22Rv1 (cell line): Measurements from ENCODE around the gene DCAF17.

ENCODE experiments used
- H3K27ac ChIP-seq: fragments of 450-650 bp; 2 replicates; pipeline ENCODE4 v1.5.1; 2017
- CTCF ChIP-seq: fragments of 450-650 bp; IDR thresholded peaks from 2 replicates; pipeline ENCODE4 v1.5.1; 2017; ENCODE audit warnings: mild to moderate bottlenecking
- ZFX ChIP-seq: fragments of 450-650 bp; IDR thresholded peaks from 2 replicates; pipeline ENCODE4 v1.6.1; 2017; ENCODE audit warnings: antibody characterized with exemption, borderline replicate concordance

DCAF17 gene

GRCh38 chr2:171404261-171404660 lies 29.8 kb upstream of the DCAF17 start:
- H3K27ac ChIP-seq = no peak overlapping the region
- TF ChIP-seq CTCF (no peak), ZFX (no peak)

- TF ChIP-seq CTCF = no peak
- TF ChIP-seq ZFX = no peak
- H3K27ac ChIP-seq = no peak overlapping the region
Observed at GRCh38 chr2:171404719-171405118, 29.3 kb upstream of the DCAF17 start.

GRCh38 chr2:171405546-171405945 lies 28.5 kb upstream of the DCAF17 start:
- no peak overlapping the region for H3K27ac ChIP-seq
- TF ChIP-seq ZFX (no peak), CTCF (no peak)

- no peak for TF ChIP-seq CTCF
- TF ChIP-seq ZFX = no peak
- H3K27ac ChIP-seq = no peak overlapping the region
Observed at GRCh38 chr2:171406044-171406443, 28.0 kb upstream of the DCAF17 start.

- H3K27ac ChIP-seq = no peak overlapping the region
- no peak for TF ChIP-seq CTCF
- no peak for TF ChIP-seq ZFX
Observed at GRCh38 chr2:171407030-171407675, 26.9 kb upstream of the DCAF17 start.

- TF ChIP-seq CTCF = no peak
- TF ChIP-seq ZFX = no peak
- H3K27ac ChIP-seq = no peak overlapping the region
Observed at GRCh38 chr2:171407676-171408044, 26.4 kb upstream of the DCAF17 start.

- no peak overlapping the region for H3K27ac ChIP-seq
- TF ChIP-seq ZFX (no peak), CTCF (no peak)
Observed at GRCh38 chr2:171409436-171409971, 24.5 kb upstream of the DCAF17 start.
